Upper lobe of left lung (tissue), 4 donors: Measurements from ENCODE around the gene KDM4B.

Experiments used
- CTCF ChIP-seq, 6 experiments: fragments of 450-650 bp in 4 of 6; fragments of 200-600 bp in 2 of 6; sonication (generic) in 2 of 6; IDR thresholded peaks; one replicate each; pipeline ENCODE4 v1.5.1; 2016 to 2019; ENCODE audit warnings: antibody characterized with exemption in 6 of 6
- EP300 ChIP-seq, 4 donors: sonication (generic); formaldehyde crosslinking; IDR thresholded peaks; one replicate each; pipeline ENCODE4 v1.5.1; 2017; ENCODE audit warnings: antibody characterized with exemption in 4 of 4, control low read depth in 2 of 4
- POLR2A ChIP-seq, 4 donors: fragments of 450-650 bp; IDR thresholded peaks; one replicate each; pipeline ENCODE4 v1.5.1; 2016 to 2017; ENCODE audit warnings: antibody characterized with exemption in 4 of 4, mild to moderate bottlenecking in 2 of 4

DNA sequence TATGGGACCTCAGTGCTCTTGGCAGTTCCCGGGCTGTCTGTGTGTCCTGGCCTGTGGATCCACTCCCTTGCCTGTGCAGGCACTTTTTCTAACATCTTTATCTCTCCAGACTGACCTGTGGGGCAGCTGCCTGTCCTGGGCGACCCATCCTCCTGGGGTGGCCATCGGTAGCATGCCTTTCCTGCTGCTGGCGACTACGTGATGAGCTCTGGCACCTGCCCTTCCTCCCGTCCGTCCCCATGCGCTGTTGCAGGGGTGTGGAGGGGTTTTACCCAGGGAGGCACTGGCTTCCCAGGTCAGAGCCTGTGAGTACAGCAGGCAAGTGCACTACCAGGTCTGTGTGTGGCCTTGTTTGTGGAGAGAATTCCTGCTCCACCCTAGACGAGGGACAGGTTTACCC lies 93.3 kb downstream of the KDM4B start:
- TF ChIP-seq EP300 (IDR thresholded peaks at IDR 0.05) (no peak), CTCF (IDR thresholded peaks at IDR 0.05) (no peak), POLR2A (IDR thresholded peaks at IDR 0.05) (no peak)
